C4-2B (cell line): Measurements from ENCODE around the gene ZNF888.

Source experiments
- ZFX ChIP-seq: fragments of 450-650 bp; IDR thresholded peaks from 2 replicates; pipeline ENCODE4 v1.6.1; 2017
- TF ChIP-seq, protein P1 (sequence below): fragments of 450-650 bp; conservative IDR thresholded peaks from 2 replicates; pipeline ENCODE4 v1.5.1; 2017; ENCODE audit warnings: mild to moderate bottlenecking

- TF ChIP-seq, protein P1, sequence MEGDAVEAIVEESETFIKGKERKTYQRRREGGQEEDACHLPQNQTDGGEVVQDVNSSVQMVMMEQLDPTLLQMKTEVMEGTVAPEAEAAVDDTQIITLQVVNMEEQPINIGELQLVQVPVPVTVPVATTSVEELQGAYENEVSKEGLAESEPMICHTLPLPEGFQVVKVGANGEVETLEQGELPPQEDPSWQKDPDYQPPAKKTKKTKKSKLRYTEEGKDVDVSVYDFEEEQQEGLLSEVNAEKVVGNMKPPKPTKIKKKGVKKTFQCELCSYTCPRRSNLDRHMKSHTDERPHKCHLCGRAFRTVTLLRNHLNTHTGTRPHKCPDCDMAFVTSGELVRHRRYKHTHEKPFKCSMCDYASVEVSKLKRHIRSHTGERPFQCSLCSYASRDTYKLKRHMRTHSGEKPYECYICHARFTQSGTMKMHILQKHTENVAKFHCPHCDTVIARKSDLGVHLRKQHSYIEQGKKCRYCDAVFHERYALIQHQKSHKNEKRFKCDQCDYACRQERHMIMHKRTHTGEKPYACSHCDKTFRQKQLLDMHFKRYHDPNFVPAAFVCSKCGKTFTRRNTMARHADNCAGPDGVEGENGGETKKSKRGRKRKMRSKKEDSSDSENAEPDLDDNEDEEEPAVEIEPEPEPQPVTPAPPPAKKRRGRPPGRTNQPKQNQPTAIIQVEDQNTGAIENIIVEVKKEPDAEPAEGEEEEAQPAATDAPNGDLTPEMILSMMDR: no peak
- no peak for TF ChIP-seq ZFX
Observed at GRCh38 chr19:52948025-52948770, 25.0 kb upstream of the ZNF888 start.
